NCI-H1092 (cell line): ENCODE data around the gene NMT2.

Source experiments
- DNase-seq: peaks from one replicate; lab custom pipeline; 2025; lab: John Stamatoyannopoulos, UW

NMT2 gene

DNA sequence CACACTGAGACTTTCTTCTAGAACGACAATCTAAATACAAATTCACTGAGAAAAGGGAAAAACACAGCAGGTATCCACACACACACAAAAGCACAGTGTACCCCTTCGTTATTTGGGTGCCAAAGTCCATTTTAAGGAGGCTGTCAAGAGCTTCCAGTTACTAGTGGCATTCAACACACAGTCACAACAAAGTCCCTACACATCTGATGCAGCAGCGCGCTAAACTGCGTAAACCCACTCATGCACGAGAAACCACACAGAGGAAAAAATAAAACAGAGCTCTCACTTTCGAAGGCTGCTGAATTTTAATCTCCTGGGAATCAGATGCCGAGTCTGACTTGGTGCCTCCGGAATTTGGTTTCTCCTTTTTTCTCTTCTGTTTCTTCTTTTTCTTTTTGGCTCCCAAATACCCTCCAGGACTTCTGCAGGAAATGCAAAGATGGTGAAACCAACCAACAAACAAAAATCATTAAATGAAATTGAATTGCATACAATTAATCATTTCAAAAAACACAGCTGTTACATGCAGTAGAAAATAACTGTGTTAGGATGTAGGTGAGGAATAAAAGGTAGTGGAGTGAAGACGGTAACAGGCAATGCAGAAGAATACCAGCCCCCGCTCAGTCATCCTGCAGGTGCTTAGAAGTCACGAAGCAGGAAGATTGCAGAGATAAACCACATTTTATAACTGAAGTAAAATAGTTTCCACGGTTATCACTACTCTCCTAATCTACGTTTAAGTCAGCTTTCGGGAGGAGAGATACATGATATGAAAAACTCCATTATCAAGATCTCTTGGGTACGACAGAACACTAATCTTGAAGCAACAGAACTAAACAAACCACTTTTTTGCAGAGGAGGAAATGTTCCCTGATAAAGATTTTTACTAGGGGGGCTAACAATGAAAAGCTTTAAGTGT is 27.1 kb downstream of the NMT2 start:
- DNase-seq = no peak

DNA sequence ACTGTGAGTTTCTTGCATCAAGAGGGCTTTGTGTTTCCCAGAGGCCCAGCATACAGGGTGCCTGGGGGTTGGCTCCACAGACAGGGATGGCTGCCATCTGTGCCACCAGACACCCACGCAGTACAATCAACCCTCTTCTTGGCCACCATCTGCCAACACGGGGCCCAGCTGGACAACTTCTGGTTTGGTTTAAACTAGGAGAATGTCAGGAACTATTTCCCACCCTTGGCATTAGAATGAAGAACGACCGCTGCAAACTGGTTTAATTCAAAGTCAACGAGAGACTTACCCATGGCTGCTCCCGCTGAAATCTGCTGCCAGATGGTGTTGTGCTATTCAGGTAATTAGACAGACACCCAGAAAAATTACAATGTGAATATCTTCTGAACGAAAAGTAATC is 27.8 kb downstream of the NMT2 start:
- DNase-seq = no peak

DNA sequence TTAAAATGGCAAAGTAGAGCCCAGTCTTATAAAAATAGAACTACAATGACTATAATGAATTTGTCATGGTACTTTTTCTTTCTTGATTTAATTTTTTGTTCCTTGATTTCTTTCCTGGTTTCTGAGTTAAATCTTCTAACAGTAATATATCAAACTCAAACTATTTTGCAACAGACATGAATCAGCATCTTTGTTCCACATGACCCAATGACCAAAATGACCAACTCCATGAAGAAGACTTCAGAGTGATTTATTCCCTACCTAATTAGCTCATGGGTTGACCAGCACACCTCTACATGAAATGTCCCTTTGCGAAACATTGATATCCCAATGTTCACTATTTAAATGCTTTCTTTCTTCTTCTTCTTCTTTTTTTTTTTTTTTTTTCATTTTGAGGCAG is 30.9 kb downstream of the NMT2 start:
- DNase-seq = no peak

DNA sequence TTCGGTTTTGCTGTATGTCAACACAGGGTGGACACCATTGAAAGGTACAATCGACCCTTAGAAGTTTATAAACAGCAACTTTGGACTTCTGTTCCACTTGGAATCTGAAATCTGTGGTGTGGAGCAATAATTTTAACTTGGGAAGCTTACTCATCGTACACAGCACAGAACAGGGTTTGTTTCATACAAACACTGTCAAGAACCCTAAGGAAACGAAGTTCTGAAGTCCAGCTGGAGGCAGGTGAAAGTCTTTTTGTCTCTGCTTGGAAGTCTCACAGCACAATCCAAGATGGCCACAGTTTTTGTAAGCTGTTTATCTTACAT is 31.5 kb downstream of the NMT2 start:
- no peak for DNase-seq

DNA sequence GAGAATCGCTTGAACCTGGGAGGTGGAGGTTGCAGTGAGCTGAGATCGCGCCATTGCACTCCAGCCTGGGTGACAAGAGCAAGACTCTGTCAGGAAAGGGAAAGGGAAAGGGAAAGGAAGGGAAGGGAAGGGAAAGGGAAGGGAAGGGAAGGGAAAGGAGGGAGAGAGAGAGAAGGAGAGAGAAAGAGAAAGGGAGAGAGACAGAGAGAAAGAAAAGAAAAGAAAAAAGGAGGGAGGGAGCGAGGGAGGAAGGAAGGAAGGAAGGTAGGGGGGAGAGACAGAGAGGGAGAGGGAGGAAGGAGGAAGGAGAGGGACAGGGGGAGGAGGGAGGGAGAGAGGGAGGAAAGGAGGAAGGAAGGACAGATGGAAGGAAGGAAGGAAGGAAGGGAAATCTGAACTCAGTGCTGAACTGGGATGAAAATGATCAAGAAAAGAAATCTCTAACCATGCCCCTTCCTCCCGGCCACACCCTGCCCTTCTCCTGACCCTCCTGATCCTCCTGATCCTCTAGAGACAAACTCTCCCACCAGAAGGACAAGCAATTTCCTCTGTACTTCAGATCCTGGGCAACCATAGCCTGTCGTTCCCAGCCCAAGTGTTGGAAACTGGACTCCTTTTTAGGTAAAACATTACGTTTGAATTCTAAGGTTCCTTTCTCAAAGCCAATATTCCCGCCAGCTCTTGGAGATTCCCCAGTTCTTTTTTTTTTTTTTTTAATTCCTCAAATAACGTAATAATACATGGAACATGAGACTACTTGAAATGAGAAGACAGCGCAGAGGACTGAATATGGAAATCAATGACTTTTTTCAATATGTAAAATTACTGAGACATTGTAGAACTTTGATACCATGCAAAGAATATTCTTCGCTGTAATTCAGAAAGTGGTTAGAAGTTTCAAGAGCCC is 32.1 kb downstream of the NMT2 start:
- no peak for DNase-seq

DNA sequence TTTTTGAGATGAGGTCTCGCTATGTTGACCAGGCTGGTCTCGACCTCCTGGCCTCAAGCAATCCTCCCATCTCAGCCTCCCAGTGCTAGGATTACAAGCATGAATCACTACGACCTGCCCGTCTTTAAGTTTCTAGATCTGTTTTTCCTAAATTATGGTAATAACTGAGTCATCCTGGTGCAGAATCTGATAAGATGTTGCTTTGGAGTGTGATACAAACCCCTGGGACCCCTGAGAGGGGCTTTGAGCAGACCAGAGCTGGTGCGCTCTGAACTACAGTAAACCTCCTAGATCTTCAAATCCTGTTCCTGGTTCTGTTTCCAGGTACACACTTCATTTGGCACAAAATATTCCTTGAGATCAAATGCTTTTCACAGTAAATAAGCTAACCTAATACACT is 37.2 kb downstream of the NMT2 start:
- no peak for DNase-seq

DNA sequence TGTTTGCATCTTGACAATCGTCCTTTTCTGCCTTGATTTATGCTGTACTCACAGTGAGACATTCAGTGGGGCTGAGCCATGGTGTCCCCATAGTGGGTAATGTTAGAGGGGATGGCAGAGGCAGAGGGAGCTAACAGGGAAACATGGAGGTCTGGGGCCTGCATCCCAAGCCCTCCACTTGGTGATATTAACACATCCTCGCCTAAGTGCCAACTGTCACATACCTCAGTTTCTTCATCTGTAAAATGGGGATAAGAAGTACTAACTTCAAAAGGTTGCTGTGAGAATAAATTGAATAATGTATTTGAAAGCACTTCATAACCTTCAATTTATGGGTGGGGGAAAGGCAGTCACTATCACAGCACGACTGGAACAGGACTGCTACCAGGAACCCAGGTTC is 43.6 kb downstream of the NMT2 start:
- DNase-seq = no peak

DNA sequence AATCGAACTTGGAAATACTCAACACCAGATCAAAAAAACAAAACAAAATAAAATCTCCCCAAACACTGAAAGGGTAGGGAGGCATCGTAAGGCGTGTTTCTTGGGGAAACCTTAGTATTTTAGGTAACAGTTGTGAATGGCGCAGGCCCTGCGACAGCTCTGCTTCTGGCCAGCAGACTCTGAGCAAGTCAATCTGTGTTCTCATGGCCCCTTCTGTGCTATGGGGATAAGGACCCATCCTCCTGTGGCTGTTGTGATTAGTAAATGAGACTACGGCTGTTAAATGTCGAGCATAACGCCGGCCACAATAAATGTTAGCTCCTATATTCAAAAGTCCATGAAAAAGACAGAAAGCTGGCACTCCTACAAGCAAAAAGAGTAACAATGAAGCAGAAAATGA is 44.3 kb downstream of the NMT2 start:
- no peak for DNase-seq

DNA sequence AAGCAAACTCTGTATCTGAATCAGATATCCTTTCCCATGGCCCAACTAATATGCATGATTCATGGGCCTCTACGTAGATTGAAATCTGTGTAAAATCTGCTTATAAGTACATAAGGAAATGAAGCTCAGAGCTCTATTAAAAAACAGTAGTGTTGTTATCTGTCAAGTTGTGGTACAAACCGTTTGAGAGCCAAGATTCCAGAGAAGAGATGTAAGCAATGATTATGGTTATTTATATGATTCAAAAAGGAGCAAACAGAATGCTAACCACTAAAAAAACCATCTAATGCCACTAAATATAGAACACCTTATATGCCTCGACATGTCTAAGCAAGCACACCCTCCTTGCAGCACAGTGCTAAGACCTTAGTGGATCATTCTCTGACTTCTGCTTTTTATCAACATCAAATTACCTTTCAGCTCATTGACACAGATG is 44.7 kb downstream of the NMT2 start:
- no peak for DNase-seq

DNA sequence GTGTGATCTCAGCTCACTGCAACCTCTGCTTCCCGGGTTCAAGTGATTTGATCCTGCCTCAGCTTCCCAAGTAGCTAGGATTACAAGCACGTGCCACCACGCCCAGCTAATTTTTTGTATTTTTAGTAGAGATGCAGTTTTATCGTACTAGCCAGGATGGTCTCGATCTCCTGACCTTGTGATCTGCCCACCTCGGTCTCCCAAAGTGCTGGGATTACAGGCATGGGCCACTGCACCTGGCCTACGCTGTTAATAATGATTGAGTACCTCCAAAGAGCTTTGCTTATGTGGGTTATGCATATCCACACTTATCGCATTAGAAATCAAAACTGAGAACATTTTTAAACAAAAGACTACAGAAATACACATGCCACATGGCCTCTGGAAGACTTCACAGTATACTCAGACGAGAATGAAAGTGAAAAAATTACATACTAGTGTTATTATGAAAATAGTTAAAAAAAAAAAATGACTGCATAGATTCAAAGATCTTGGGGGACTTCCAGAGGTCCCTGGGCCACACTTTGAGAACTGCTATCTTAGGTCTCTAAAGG is 45.9 kb downstream of the NMT2 start:
- no peak for DNase-seq

DNA sequence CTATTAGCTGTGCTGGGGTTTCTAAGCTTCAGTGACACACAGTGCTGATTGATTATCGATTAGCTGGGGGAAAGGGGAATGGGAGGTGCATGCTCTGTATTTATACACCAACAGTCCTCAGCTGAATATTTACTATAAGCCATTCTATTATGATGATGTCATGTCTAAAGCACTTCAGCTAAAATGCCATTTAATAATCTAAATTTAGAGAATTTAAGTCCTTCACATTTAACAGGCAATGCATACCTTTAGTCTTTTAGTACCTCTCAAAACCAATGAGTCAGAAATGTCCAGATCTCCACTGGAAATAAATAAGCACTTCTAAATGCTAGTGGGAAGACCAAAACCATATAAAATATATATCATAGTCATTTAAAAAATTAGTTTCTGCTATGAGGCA is 46.8 kb downstream of the NMT2 start:
- DNase-seq = no peak

DNA sequence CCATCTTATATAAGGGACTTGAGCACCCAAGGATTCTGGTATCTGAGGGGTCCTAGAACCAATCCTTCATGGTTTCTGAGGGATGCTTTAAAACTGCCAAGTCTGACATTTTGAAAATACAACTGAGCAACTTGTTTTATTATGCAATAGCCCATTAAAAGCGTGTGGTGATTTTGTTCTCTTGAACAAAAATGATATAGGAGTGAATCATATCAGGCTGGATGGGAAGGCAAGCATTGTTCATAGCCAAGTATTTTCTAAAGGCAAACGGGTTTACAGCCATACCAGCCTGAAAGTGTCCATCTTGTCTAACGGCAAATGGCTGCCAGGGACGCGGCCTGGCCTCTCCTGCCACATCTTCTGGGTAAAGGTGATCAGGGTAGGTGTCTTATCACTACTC is 48.0 kb downstream of the NMT2 start:
- DNase-seq = no peak

DNA sequence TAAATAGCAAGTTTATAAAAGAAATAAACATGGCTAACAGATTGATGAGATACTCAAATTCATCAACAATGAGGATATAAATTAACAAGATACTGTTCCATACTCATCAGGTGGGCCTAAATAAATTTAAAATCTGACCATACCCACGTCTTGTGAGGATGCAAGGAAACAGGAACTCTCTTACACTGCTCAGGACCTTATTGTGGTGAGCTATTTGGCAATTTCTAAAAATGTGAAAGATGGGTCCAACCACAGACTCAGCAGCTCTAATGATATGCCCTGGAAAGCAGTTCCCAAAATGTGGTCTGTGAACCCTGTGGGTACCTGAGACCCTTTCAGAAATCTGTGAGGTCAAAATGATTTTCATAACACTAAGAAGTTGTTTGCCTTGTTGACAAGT is 49.9 kb downstream of the NMT2 start:
- DNase-seq = no peak

DNA sequence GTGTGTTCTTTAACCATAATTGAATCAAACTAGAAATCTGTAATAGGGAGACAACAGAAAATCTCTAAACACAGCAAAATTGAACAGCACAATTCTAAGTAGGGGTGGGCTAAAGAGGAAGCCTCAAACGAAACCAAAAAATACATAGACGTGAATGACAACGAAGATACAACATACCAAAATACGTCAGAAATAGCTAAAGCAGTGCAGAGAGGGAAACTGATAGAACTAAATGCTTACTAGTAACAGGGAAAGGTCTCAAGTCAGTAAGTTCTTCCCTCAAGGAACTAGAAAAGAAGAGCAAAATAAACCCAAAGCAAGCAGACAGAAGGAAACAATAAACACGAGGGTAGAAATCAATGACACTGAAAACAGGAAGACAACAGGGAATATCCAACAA is 52.3 kb downstream of the NMT2 start:
- DNase-seq = no peak

DNA sequence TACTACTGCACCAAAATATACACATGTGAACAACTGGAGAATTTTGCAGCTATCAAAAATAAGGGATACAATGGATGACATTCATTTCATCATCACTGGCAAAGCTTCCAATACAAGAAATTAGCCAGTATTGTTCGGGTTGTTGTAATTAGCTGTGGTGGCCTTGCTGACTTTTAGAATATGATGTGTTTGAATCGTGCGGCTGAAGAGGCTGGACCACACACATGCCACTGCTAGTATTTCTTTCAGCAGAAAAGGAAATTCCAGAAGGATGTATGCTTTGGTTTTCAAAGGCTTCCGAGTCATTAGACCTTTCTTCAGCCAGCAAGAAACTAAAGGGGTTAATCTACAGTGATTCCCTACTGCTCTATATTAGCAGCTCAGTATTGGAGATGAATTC is 54.7 kb downstream of the NMT2 start:
- DNase-seq = no peak

DNA sequence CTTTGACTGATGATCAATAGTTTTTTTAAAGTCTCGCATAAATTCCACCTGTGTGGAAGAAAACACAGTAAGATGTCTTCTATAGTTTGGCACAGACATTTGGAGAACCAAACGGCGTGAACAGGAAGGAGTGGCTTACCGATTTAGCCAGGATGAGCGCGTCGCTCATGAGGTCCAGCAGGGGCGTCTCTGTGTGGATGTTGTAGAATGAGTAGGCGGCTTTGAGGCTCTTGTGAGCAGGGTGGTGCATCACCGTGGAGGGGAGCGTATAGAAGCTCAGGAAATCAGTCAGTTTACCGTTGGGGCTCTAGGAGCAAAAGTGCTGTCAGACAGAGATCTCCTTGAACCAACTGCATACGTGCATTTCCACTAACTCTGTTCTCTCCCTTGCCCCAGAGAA is 55.8 kb downstream of the NMT2 start:
- no peak for DNase-seq

DNA sequence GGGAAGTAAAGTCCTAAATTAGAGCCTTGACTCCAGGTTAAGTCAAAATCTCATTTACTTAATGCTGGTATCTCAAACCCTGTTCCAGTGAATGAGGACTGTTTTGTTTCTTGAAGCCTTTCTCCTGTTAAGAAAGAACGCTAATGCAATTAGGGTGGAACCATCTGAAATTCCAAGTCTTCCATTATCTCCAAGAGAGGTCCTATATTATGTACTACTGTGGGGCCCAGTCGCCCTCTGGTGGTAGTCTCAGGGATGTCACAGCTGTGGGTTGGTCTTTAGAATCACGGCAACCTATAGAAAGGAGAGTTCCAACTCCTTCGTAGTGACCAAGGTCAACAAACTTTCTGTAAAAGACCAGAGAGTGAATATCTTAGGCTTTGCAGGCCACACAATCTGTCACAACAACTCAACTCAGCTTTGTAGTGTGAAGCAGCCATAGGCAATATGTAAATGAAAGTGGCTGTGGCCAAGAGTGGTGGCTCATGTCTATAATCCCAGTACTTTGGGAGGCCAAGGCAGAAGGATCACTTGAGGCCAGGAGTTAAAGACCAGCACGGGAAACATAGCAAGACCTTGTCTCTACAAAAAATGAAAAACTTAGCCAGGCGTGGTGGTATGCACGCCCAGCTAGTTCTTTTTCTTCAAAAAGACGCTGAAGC is 62.0 kb downstream of the NMT2 start:
- DNase-seq = peak; percentile 55

DNA sequence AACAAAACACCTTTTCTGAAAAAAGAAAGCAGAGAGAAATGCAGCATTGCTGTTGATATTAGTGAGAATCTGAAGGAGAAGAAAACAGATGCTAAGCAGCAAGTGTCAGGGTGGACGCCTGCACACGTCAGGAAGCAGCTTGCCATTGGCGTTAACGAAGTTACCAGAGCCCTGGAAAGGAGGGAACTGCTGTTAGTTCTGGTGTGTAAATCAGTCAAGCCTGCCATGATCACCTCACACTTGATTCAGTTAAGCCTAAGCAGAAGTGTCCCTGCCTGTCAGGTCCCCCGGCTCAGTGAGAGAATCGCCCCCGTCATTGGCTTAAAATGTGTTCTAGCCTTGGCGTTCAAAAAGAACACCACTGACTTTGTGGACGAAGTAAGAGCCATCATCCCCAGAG is 65.0 kb downstream of the NMT2 start:
- DNase-seq = no peak

DNA sequence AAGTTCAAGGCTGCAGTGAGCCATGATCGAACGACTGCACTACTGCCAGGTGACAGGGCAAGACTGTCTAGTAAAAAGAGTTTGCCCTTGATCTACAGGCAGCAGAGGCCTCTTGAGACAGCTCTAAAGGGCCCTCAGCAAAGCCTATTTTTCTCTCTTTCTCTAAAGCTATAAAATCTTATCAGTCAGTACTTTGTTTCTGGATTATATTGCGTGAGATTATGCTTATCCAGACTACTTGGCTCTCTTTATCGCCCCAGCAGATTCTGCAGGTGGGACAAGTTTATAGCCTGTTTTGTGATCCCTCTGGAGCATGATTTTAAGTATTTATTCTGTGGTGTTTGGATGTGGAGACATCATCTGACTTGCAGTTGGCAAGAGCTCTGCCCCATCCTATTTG is 68.6 kb downstream of the NMT2 start:
- DNase-seq = no peak

DNA sequence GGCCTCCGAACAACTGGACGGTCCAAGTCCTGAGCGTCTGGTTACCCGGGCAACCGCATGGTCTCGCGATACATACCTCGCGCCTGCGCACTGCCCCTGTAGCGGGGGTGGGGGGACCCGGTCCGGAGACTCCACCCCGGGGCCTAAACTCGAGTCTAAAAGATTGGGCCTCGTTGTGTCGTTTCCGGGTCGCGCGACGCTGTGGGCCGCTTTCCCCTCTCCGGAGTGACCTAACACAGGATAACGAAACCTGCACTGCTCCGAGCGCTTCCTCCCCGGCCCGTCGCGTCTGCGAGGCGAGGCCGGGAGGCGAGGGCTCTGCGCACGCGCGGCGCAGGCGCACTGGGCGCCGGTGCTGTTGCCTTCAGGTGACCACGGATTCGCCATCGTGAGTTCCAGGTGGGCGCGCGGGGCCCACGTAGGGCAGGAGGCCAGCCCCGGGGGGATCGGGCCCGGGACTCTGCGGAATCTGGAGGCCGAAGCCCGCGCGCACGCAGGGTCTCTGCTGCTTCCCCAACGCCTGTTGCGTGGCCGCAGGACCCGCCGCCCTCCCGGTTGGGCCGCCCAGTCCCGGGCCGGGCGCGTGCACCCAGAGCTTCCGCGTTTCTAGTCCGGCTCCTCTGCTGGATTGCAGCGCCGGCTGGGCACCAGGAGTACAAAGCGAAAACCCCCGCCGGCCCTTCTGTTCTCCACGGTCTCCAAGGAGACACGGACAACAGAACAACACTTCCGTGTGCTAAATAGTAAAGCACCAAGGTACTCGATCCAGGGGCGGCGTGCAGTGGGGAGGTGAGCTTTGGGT is 71.3 kb downstream of the NMT2 start, which contains the start of gene RPP38:
TSS of gene RPP38 (plus strand) at position 345 of the 802 bp plus-strand sequence. CDS start 5,960 bp downstream, outside the sequence.
- peak; percentile 86 for DNase-seq

DNA sequence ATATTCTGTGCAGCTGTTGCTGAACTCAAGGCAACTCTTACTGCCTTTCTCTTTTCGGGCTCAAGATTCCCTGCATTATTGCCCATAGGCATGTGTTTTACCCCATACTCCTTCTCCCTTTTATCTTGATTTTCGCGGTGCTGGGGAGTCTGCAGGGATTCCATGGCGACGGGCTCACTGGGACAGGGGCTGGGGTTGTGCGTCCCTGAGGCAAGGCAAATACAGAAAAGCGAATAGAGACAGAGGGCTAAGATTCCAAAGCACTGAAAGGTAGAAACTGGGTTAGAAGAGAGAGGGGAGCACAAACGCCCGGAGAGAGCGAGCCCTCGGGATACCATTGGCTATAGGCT is 71.9 kb downstream of the NMT2 start:
- DNase-seq = no peak
